MCF 10A (cell line): ENCODE data around the gene CIT. TPM values are rescaled to one million over a fixed set of nuclear protein-coding genes. Genes with fewer than 3 reads are reported as not detected.

Experiments
- BruUV-seq: library from RNA; stranded (reverse); fragments of 400-500 nt; replicated peaks from 2 replicates; lab custom pipeline; 2021; lab: Mats Ljungman, UMichigan
- CTCF ChIA-PET: fragments of 300-600 bp; sonication (Branson Sonifier 250); formaldehyde crosslinking; extraction: SDS; loops from one replicate; lab custom pipeline; 2021; ENCODE audit warnings: antibody characterized with exemption, inconsistent platforms; lab: Yijun Ruan, JAX
- POLR2A ChIA-PET: fragments of 300-600, 350-650 bp; sonication (Branson Sonifier 250); formaldehyde crosslinking; extraction: SDS; loops from one replicate; lab custom pipeline; 2020; ENCODE audit warnings: antibody characterized with exemption, inconsistent platforms; lab: Yijun Ruan, JAX
- DNase-seq: peaks from one replicate; pipeline ENCODE4 v3.0.0-alpha.2; 2018; ENCODE audit not compliant: unreplicated experiment
- H3K27ac Mint-ChIP-seq: one replicate; pipeline ENCODE4 v1.8.0; 2022; ENCODE audit warnings: mild to moderate bottlenecking, low read depth, mixed read lengths; ENCODE audit not compliant: unreplicated experiment
- H3K27me3 Mint-ChIP-seq: one replicate; pipeline ENCODE4 v1.8.0; 2022; ENCODE audit warnings: mixed read lengths; ENCODE audit not compliant: insufficient read depth, unreplicated experiment
- H3K36me3 Mint-ChIP-seq: one replicate; pipeline ENCODE4 v1.8.0; 2022; ENCODE audit warnings: mild to moderate bottlenecking, moderate library complexity, mixed read lengths; ENCODE audit not compliant: insufficient read depth, unreplicated experiment
- H3K4me1 Mint-ChIP-seq: one replicate; pipeline ENCODE4 v1.8.0; 2022; ENCODE audit warnings: mixed read lengths; ENCODE audit not compliant: insufficient read depth, unreplicated experiment
- H3K4me3 Mint-ChIP-seq: one replicate; pipeline ENCODE4 v1.8.0; 2022; ENCODE audit warnings: mild to moderate bottlenecking, moderate library complexity, mixed read lengths; ENCODE audit not compliant: unreplicated experiment
- H3K9me3 Mint-ChIP-seq: one replicate; pipeline ENCODE4 v1.8.0; 2022; ENCODE audit warnings: mixed read lengths; ENCODE audit not compliant: unreplicated experiment
- intact Hi-C: fragments of 100-400 bp; cut with micrococcal nuclease; formaldehyde crosslinking; loops from 2 replicates; pipeline ENCODE4 v1.14.1; 2022
- total RNA-seq: library from RNA; stranded (reverse); gene quantifications from 2 replicates; pipeline ENCODE4 v1.2.3, GENCODE V29; 2022
- TF ChIP-seq, protein P1 (sequence below): fragments of 200-600 bp; IDR thresholded peaks from one replicate; pipeline ENCODE4 v1.8.0; 2022; ENCODE audit warnings: antibody characterized with exemption, mild to moderate bottlenecking; ENCODE audit not compliant: unreplicated experiment

The CIT gene
- total RNA-seq, 1 experiment from 2014 or later = 25.0 TPM

- ChIA-PET CTCF (interaction anchor here (2.0 kb wide), 1 partner anchor 13 kb away, joined by 6 read pairs; no protein-coding TSS in a partner anchor), POLR2A (no interaction called here)
- H3K4me1 Mint-ChIP-seq = no peaks in the 10 kb centered on the region
- H3K9me3 Mint-ChIP-seq = no peaks in the 10 kb centered on the region
- H3K36me3 Mint-ChIP-seq = no peaks in the 10 kb centered on the region
- DNase-seq = no peak
- TF ChIP-seq, protein P1, sequence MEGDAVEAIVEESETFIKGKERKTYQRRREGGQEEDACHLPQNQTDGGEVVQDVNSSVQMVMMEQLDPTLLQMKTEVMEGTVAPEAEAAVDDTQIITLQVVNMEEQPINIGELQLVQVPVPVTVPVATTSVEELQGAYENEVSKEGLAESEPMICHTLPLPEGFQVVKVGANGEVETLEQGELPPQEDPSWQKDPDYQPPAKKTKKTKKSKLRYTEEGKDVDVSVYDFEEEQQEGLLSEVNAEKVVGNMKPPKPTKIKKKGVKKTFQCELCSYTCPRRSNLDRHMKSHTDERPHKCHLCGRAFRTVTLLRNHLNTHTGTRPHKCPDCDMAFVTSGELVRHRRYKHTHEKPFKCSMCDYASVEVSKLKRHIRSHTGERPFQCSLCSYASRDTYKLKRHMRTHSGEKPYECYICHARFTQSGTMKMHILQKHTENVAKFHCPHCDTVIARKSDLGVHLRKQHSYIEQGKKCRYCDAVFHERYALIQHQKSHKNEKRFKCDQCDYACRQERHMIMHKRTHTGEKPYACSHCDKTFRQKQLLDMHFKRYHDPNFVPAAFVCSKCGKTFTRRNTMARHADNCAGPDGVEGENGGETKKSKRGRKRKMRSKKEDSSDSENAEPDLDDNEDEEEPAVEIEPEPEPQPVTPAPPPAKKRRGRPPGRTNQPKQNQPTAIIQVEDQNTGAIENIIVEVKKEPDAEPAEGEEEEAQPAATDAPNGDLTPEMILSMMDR = no peak
- H3K4me3 Mint-ChIP-seq = no peak overlapping the region
- BruUV-seq = no TSS peak
- no peaks in the 10 kb centered on the region for H3K27me3 Mint-ChIP-seq
- intact Hi-C loops = no loop called here
- H3K27ac Mint-ChIP-seq = no peak overlapping the region
Observed at GRCh38 chr12:119915894-119916510, 38.9 kb upstream of the CIT start.

- H3K4me1 Mint-ChIP-seq = no peaks in the 10 kb centered on the region
- TF ChIP-seq, protein P1 = no peak
- no peak for DNase-seq
- no peak overlapping the region for H3K27ac Mint-ChIP-seq
- intact Hi-C loops = no loop called here
- ChIA-PET POLR2A (interaction anchor here (0.7 kb wide), 1 partner anchor 200 kb away, joined by 4 read pairs; no protein-coding TSS in a partner anchor), CTCF (interaction anchor here (0.6 kb wide), 1 partner anchor 321 kb away, joined by 3 read pairs; no protein-coding TSS in a partner anchor)
- no peak overlapping the region for H3K4me3 Mint-ChIP-seq
- H3K27me3 Mint-ChIP-seq = no peaks in the 10 kb centered on the region
- no peaks in the 10 kb centered on the region for H3K36me3 Mint-ChIP-seq
- no peaks in the 10 kb centered on the region for H3K9me3 Mint-ChIP-seq
- BruUV-seq = no TSS peak
Observed at GRCh38 chr12:119914666-119915065, 37.5 kb upstream of the CIT start.

GRCh38 chr12:119913536-119914330 lies 36.6 kb upstream of the CIT start:
- TF ChIP-seq, protein P1 = no peak
- DNase-seq = no peak
- intact Hi-C loops = no loop called here
- Mint-ChIP-seq H3K9me3 (no peaks in the 10 kb centered on the region), H3K36me3 (no peaks in the 10 kb centered on the region), H3K27me3 (no peaks in the 10 kb centered on the region), H3K27ac (no peak overlapping the region), H3K4me3 (no peak overlapping the region), H3K4me1 (no peaks in the 10 kb centered on the region)
- BruUV-seq = no TSS peak
- CTCF ChIA-PET = interaction anchor here (0.5 to 1.4 kb wide), 4 partner anchors 11 to 212 kb away, joined by 3 to 7 read pairs (median 4); no protein-coding TSS in a partner anchor
- POLR2A ChIA-PET = interaction anchor here (0.6 kb wide), 1 partner anchor 64 kb away, joined by 3 read pairs; no protein-coding TSS in a partner anchor

DNA sequence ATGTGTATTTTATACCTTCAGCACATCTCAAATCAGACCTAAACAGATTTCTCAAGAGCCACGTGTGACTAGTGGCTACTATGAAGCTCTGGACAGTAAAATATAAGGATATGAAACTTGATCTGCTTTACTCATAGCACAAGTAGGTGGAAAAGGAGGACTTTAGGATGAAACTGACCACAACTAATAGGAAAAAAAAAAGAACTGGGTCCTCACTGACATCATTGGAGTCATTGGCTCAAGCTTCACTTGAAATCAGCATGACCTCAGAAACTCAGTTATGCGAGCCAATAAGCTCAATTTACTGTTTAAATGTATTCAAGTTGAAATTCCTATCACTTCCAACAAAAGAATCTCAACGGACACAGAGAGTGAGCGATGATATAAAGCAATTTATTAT lies 34.1 kb upstream of the CIT start:
- H3K4me3 Mint-ChIP-seq = no peak overlapping the region
- TF ChIP-seq, protein P1 = no peak
- H3K27ac Mint-ChIP-seq = no peak overlapping the region
- DNase-seq = peak; percentile 8
- intact Hi-C loops = no loop called here
- POLR2A ChIA-PET = interaction anchor here (0.6 kb wide), 1 partner anchor 1534 kb away, joined by 3 read pairs; no protein-coding TSS in a partner anchor
- CTCF ChIA-PET = interaction anchor here (0.8 to 1.7 kb wide), 2 partner anchors 28 to 253 kb away, joined by 3 to 4 read pairs; no protein-coding TSS in a partner anchor
- H3K27me3 Mint-ChIP-seq = no peaks in the 10 kb centered on the region
- no peaks in the 10 kb centered on the region for H3K9me3 Mint-ChIP-seq
- no TSS peak for BruUV-seq
- no peaks in the 10 kb centered on the region for H3K4me1 Mint-ChIP-seq
- H3K36me3 Mint-ChIP-seq = no peaks in the 10 kb centered on the region
